GM19438 (cell line): ENCODE results near the gene NFATC3.
"Not testable (repeated sequence)": the region's sequence is repeated elsewhere in the genome, so short reads cannot be mapped to it uniquely, and the experiment has no call there.

ENCODE experiments used
- ATAC-seq: cut with Tn5 transposase; IDR thresholded peaks from one replicate; pipeline ENCODE4 v1.9.1; 2021; ENCODE audit warnings: low read depth; ENCODE audit not compliant: unreplicated experiment

NFATC3 gene

DNA sequence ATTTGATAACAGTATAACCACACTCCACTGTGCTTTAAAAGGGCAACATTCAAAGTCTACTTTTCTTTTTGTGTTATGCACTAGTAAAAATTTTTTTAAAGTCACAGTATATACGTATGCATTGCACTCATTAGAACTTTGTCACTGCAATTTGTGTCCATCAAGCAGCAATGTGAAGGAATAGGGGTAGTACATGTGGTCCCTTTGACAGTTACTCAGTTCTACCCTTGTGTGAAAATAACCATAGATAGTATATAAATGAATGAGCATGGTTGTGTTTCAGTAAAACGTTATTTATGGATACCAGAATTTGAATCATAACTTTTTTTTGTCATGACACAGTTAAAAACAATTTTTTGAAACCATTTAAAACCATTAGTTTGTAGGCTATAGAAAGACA lies 30.7 kb downstream of the NFATC3 start:
- no peak for ATAC-seq

DNA sequence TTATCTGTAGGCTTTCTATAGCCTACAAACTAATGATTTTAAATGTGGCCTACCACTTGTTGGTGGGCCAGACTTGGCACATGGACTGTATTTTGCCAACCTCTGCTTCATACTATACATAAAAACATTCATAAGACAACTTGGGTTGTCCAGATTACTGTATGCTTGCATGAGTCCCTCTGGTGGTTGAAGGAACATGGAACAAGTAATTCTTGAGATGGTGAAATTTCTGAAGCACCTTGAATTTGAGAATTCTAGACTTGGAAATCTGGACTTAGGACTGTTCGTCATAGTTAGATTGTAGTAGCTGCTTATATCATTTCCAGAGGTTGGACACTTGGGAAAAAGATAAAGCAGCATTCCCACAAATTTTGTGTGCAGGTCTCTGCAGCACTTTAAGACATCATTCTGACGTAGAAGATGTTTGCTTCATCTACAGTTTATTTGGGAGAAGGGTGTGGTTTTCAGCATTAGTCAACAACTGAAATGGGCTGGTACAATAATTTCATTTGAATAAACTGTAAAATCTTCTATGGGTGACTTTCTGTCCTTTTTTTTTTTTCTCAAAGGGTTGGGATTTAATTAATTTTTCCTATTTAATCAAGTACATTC lies 31.2 kb downstream of the NFATC3 start:
- ATAC-seq = no peak

- no peak for ATAC-seq
Measured at GRCh38 chr16:68117884-68118283, 32.7 kb downstream of the NFATC3 start.

DNA sequence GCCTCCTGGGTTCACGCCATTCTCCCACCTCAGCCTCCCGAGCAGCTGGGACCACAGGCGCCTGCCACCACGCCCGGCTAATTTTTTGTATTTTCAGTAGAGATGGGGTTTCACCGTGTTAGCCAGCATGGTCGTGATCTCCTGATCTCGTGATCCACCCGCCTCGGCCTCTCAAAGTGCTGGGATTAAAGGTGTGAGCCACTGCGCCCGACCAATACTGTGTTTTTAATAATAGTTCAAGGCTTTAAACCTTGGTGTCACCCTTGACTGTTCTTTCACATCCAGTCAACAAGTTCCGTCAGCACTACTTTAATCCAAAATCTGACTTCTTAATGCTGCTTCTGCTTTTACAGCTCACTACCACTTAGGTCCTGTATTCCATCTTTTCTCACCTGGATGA lies 33.8 kb downstream of the NFATC3 start:
- not testable (repeated sequence) for ATAC-seq

DNA sequence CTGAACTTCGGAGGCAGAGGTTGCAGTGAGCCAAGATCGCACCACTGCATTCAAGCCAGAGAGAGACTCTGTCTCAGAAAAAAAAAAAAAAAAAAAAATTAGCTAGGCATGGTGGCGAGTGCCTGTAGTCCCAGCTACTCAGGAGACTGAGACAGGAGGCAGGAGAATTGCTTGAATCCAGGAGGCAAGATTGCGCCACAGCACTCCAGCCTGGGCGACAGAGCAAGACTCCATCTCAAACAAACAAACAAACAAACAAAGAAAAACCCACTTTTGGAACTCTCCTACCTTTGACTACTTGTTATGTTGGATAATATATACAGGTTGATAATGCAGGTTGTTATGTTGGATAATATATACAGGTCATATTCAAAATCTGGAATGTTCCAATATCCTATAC lies 35.3 kb downstream of the NFATC3 start:
- ATAC-seq = not testable (repeated sequence)

- ATAC-seq = no peak
Measured at GRCh38 chr16:68126395-68126794, 41.2 kb downstream of the NFATC3 start.

GRCh38 chr16:68128577-68129305 lies 43.6 kb downstream of the NFATC3 start:
- ATAC-seq = no peak

DNA sequence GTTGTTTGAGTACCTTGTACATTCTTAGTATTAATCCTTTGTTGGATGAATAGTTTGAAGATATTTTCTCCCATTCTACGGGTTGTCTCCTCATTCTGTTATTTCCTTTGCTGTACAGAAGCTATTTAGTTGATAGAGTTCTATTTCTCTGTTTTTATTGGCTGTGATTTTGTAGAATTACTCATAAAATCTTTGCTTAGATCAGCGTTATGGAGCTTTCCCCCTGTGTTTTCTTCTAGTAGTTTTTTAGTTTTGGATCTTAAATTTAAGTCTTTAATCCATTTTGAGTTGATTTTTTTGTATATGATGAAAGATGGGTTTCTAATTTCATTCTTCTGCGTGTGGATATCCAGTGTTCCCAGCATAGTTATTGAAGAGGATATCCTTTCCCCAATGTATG lies 45.4 kb downstream of the NFATC3 start:
- no peak for ATAC-seq

DNA sequence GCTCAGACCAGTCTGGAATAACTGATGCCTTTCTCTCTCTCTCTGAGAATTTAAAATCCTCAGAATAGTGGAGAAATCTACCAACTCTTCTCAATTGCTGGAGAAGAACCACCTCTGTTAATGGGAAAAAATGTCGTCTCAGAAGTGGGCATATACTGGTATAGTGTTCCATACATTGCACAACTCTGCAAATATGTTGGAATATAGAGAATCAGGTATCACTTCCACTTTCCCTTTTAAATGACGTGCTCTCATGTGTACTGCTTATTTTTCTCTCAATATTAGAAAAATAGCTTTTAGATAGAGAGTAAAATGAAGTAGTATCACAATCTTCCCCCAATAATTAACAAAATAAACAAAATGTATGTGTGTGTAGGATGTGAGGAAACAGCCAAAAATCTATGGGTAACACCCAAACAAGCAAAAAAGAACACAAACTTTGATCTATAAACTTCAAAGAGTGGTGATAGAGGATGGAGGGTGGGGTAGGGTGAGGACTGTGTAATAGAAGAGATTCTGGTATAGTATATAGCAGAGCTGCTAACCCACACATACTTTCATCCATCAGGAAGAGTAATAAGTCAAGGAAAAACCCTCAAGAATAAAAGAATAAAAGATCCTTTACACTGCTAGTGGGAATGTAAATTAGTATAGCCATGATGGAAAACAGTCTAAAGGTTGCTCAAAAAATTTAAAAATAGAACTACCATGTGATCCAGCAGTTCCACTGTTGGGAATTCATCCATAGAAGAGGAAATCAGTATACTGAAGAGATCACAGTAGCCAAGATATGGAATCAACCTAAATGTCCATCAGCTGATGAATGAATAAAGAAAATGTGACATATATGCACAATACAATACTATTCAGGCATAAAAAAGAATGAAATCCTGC lies 46.9 kb downstream of the NFATC3 start:
- ATAC-seq = no peak

GRCh38 chr16:68133000-68133399 lies 47.8 kb downstream of the NFATC3 start:
- not testable (repeated sequence) for ATAC-seq

- ATAC-seq = no peak
Measured at GRCh38 chr16:68134644-68135043, 49.5 kb downstream of the NFATC3 start.

DNA sequence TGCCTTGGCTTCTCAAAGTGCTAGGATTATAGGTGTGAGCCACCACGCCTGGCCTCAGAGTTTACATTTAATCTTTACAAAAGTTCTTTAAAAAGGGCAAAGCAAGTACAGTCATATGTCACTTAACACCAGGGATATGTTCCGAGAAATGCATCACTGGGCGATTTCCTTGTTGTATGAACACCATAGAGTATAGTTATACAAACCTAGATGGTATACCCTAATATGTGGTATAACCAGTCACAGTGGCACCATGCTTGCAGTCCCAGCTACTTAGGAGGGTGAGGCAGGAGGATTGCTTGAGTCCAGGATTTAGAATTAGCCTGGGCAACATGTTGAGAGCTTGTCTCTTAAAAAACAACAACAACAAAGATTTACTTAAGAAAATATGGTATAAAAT lies 51.3 kb downstream of the NFATC3 start:
- ATAC-seq = no peak

GRCh38 chr16:68144008-68144407 lies 58.8 kb downstream of the NFATC3 start:
- no peak for ATAC-seq

DNA sequence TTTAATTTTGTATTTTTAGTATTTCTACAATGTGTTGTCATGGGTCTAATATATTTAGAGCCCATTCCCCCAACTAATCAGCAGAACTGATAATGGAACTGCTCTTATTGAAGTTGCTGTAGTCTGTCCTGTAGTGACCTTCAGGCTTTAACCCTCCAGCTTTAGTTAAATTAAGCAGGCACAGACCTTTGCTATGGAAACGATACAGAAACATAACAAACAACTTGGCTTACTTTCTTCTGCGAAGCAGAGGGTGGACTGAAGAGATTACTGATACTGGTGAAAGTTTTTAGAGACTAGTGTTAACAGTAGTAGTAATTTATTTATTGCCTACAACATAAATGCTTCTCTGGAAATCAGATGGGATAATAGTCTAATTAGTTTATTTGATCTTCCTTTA lies 61.4 kb downstream of the NFATC3 start:
- no peak for ATAC-seq

- ATAC-seq = no peak
Measured at GRCh38 chr16:68147444-68147843, 62.3 kb downstream of the NFATC3 start.

- no peak for ATAC-seq
Measured at GRCh38 chr16:68149596-68149995, 64.4 kb downstream of the NFATC3 start.

- ATAC-seq = no peak
Measured at GRCh38 chr16:68155425-68155824, 70.3 kb downstream of the NFATC3 start.

DNA sequence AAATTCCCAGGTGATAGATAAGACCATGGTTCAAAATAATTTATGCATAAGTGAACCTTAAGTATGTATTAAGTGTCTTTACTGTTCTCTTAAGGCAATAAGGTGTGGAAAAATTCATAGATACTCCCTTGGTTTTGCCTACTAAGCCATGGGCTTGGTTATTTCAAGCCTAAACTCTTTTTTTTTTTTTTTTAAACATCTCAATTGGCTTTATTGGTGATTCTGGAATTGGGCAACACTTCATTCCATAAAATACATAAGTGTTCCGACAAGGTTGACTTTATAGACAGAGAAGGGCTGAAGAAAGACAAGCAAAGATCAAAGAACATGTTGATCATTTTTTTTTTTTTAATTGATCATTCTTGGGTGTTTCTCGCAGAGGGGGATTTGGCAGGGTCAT lies 77.2 kb downstream of the NFATC3 start:
- ATAC-seq = no peak

DNA sequence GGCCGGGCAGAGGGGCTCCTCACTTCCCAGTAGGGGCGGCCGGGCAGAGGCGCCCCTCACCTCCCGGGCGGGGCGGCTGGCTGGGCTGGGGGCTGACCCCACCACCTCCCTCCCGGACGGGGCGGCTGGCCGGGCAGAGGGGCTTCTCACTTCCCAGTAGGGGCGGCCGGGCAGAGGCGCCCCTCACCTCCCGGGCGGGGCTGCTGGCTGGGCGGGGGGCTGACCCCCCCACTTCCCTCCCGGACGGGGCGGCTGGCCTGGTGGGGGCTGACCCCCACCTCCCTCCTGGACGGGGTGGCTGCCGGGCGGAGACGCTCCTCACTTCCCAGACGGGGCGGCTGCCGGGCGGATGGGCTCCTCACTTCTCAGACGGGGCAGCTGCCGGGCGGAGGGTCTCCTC lies 78.1 kb downstream of the NFATC3 start:
- ATAC-seq = not testable (repeated sequence)

DNA sequence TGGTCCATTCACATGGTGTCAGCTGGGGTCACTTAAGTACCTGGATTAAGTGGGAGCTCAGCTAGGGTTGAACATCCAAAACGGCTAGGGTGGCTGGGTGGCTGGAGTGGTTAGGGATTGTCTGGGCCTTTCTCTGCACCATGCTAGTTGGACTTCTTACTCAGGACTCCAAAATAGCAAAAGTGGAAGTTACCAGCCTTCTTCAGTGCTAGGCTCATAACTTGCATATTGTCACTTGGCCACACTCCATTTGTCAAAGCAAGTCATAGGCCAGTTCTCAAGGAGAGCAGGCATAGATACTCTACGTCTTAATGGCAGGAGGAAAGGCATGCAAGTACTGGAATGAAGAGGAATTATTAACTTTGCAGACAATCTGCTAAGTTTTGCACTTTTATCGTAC lies 81.1 kb downstream of the NFATC3 start:
- no peak for ATAC-seq

- ATAC-seq = no peak
Measured at GRCh38 chr16:68179196-68179795, 94.1 kb downstream of the NFATC3 start.
